ENCODE measurements around the gene HSPA12B. TPM values are rescaled to one million over a fixed set of nuclear protein-coding genes. Genes with fewer than 3 reads are reported as not detected.

HSPA12B gene
- total RNA-seq, 1 experiment from 2014 or later: 0.21 TPM

GRCh38 chr20:3759884-3760283, 27.4 kb downstream of the HSPA12B start:
- ATAC-seq (no peak), DNase-seq (ENCODE audit: low read depth, low spot score) (no peak)
- Histone ChIP-seq H3K4me1 (ENCODE audit: control insufficient read depth, insufficient read depth, low read length) (no peaks in the 10 kb centered on the region), H3K4me3 (ENCODE audit: low read depth in 2 of 2, low read length in 2 of 2) (no peak overlapping the region), H3K27me3 (ENCODE audit: control insufficient read depth, insufficient read depth, low read length) (no peaks in the 10 kb centered on the region), H3K27ac (ENCODE audit: low read length) (no peak overlapping the region), H3K36me3 (ENCODE audit: control insufficient read depth, insufficient read depth, low read length) (no peaks in the 10 kb centered on the region), H3K9me3 (ENCODE audit: control insufficient read depth, insufficient read depth, low read depth, low read length) (no peaks in the 10 kb centered on the region)
- intact Hi-C loops (cut with micrococcal nuclease; ENCODE audit: unreplicated experiment) (no loop called here), in situ Hi-C loops (cut with HindIII; ENCODE audit: low pct_unique_long_range_greater_than_20kb, low sequenced_read_pairs) (no loop called here)
- CTCF ChIA-PET: no interaction called here
- POLR2A ChIA-PET: no interaction called here
- no TSS peak for BruUV-seq (replicated peaks)
- no peak for TF ChIP-seq CTCF (IDR thresholded peaks at IDR 0.05)
- TF ChIP-seq TCF7L2 (IDR thresholded peaks at IDR 0.05; ENCODE audit: low read depth, low read length): no peak
- no peak for TF ChIP-seq SIN3A (IDR thresholded peaks at IDR 0.05; ENCODE audit: borderline replicate concordance, insufficient read depth, low read depth, low read length)
- TF ChIP-seq REST (IDR thresholded peaks at IDR 0.05; ENCODE audit: insufficient read depth in 1 of 2, low read depth in 2 of 2, low read length in 1 of 2): no peak
- TF ChIP-seq POLR2AphosphoS5 (IDR thresholded peaks at IDR 0.05; ENCODE audit: low read depth, low read length): no peak

- DNase-seq (ENCODE audit: low read depth, low spot score) (no peak), ATAC-seq (no peak)
- no TSS peak for BruUV-seq (replicated peaks)
- TF ChIP-seq SIN3A (IDR thresholded peaks at IDR 0.05; ENCODE audit: borderline replicate concordance, insufficient read depth, low read depth, low read length) (no peak), CTCF (IDR thresholded peaks at IDR 0.05) (no peak), TCF7L2 (IDR thresholded peaks at IDR 0.05; ENCODE audit: low read depth, low read length) (no peak), POLR2AphosphoS5 (IDR thresholded peaks at IDR 0.05; ENCODE audit: low read depth, low read length) (no peak), REST (IDR thresholded peaks at IDR 0.05; ENCODE audit: insufficient read depth in 1 of 2, low read depth in 2 of 2, low read length in 1 of 2) (no peak)
- Histone ChIP-seq H3K27me3 (ENCODE audit: control insufficient read depth, insufficient read depth, low read length) (no peaks in the 10 kb centered on the region), H3K4me3 (ENCODE audit: low read depth in 2 of 2, low read length in 2 of 2) (no peak overlapping the region), H3K27ac (ENCODE audit: low read length) (no peak overlapping the region), H3K36me3 (ENCODE audit: control insufficient read depth, insufficient read depth, low read length) (no peaks in the 10 kb centered on the region), H3K4me1 (ENCODE audit: control insufficient read depth, insufficient read depth, low read length) (peaks cover 5% of the 10 kb centered on the region), H3K9me3 (ENCODE audit: control insufficient read depth, insufficient read depth, low read depth, low read length) (no peaks in the 10 kb centered on the region)
- CTCF ChIA-PET: no interaction called here
- POLR2A ChIA-PET: no interaction called here
- intact Hi-C loops (cut with micrococcal nuclease; ENCODE audit: unreplicated experiment) (no loop called here), in situ Hi-C loops (cut with HindIII; ENCODE audit: low pct_unique_long_range_greater_than_20kb, low sequenced_read_pairs) (no loop called here)
Measured at GRCh38 chr20:3760655-3761348, 28.3 kb downstream of the HSPA12B start.
